NB4 (cell line): ENCODE measurements around the gene COX5B.

Experiments used
- CTCF ChIP-seq: IDR thresholded peaks from one replicate; pipeline ENCODE4 v1.5.1; 2012; ENCODE audit warnings: low read depth, low read length
- POLR2A ChIP-seq: IDR thresholded peaks from 2 replicates; pipeline ENCODE4 v1.6.1; 2011; ENCODE audit warnings: mild to moderate bottlenecking; ENCODE audit not compliant: insufficient read length; ENCODE audit errors: extremely low read depth

- TF ChIP-seq CTCF (no peak), POLR2A (no peak)
Measured at GRCh38 chr2:97651114-97651513, 5.3 kb downstream of the COX5B start.
